ENCODE measurements around the gene NFIB. TPM values are rescaled to one million over a fixed set of nuclear protein-coding genes. Genes with fewer than 3 reads are reported as not detected.
A peak's percentile ranks its signal among the peaks of the same experiment; 100 is the strongest.

Gene NFIB
- total RNA-seq, 1 donor from 2014 or later: 99.9 TPM

- peak overlapping the region in 1 of 2 donors; percentile 42 for H3K4me3 ChIP-seq
- DNase-seq (ENCODE audit: low spot score in 2 of 2): peak; percentile 10 to 91
- no peaks in the 10 kb centered on the region for H3K36me3 ChIP-seq
- peak overlapping the region; percentile 13 to 55 for H3K27ac ChIP-seq
- peaks cover 0 to 28% of the 10 kb centered on the region in 2 donors for H3K4me1 ChIP-seq
- intact Hi-C loops (cut with DNase I): loop anchor here (5.0 kb wide), 1 partner anchor 61 kb away; the partner anchor contains the start of gene NFIB
- H3K27me3 ChIP-seq: no peaks in the 10 kb centered on the region
- no peak for TF ChIP-seq CTCF (IDR thresholded peaks at IDR 0.05)
- H3K9me3 ChIP-seq: no peaks in the 10 kb centered on the region
Observed at GRCh38 chr9:14251154-14252071, 62.5 kb downstream of the NFIB start.

- Histone ChIP-seq H3K27me3 (no peaks in the 10 kb centered on the region), H3K4me1 (peaks cover 0 to 22% of the 10 kb centered on the region in 2 donors), H3K36me3 (no peaks in the 10 kb centered on the region), H3K4me3 (no peak overlapping the region), H3K9me3 (no peaks in the 10 kb centered on the region), H3K27ac (no peak overlapping the region)
- intact Hi-C loops (cut with DNase I): loop anchor here (5.0 kb wide), 1 partner anchor 62 kb away; the partner anchor contains the start of gene NFIB
- TF ChIP-seq CTCF (IDR thresholded peaks at IDR 0.05): no peak
- no peak for DNase-seq (ENCODE audit: low spot score in 2 of 2)
Observed at GRCh38 chr9:14250794-14251153, 63.2 kb downstream of the NFIB start.

- H3K9me3 ChIP-seq: no peaks in the 10 kb centered on the region
- DNase-seq (ENCODE audit: low spot score in 2 of 2): no peak
- no peak overlapping the region for H3K27ac ChIP-seq
- no peak for TF ChIP-seq CTCF (IDR thresholded peaks at IDR 0.05)
- no peak overlapping the region for H3K4me3 ChIP-seq
- H3K4me1 ChIP-seq: peaks cover 0 to 19% of the 10 kb centered on the region in 2 donors
- H3K27me3 ChIP-seq: no peaks in the 10 kb centered on the region
- intact Hi-C loops (cut with DNase I): no loop called here
- no peaks in the 10 kb centered on the region for H3K36me3 ChIP-seq
Observed at GRCh38 chr9:14249527-14249926, 64.4 kb downstream of the NFIB start.

GRCh38 chr9:14248149-14248548 is 65.8 kb downstream of the NFIB start:
- no peak overlapping the region for H3K4me3 ChIP-seq
- peaks cover 0 to 19% of the 10 kb centered on the region in 2 donors for H3K4me1 ChIP-seq
- no peak overlapping the region for H3K27ac ChIP-seq
- no peaks in the 10 kb centered on the region for H3K27me3 ChIP-seq
- no peak for TF ChIP-seq CTCF (IDR thresholded peaks at IDR 0.05)
- DNase-seq (ENCODE audit: low spot score in 2 of 2): no peak
- intact Hi-C loops (cut with DNase I): no loop called here
- no peaks in the 10 kb centered on the region for H3K9me3 ChIP-seq
- no peaks in the 10 kb centered on the region for H3K36me3 ChIP-seq

GRCh38 chr9:14247577-14247976 is 66.4 kb downstream of the NFIB start:
- Histone ChIP-seq H3K4me1 (peaks cover 0 to 19% of the 10 kb centered on the region in 2 donors), H3K27me3 (no peaks in the 10 kb centered on the region), H3K36me3 (no peaks in the 10 kb centered on the region), H3K27ac (no peak overlapping the region), H3K9me3 (no peaks in the 10 kb centered on the region), H3K4me3 (no peak overlapping the region)
- intact Hi-C loops (cut with DNase I): no loop called here
- DNase-seq (ENCODE audit: low spot score in 2 of 2): no peak
- TF ChIP-seq CTCF (IDR thresholded peaks at IDR 0.05): no peak
